ENCODE measurements around the gene CHAMP1.

The CHAMP1 gene, protein sequence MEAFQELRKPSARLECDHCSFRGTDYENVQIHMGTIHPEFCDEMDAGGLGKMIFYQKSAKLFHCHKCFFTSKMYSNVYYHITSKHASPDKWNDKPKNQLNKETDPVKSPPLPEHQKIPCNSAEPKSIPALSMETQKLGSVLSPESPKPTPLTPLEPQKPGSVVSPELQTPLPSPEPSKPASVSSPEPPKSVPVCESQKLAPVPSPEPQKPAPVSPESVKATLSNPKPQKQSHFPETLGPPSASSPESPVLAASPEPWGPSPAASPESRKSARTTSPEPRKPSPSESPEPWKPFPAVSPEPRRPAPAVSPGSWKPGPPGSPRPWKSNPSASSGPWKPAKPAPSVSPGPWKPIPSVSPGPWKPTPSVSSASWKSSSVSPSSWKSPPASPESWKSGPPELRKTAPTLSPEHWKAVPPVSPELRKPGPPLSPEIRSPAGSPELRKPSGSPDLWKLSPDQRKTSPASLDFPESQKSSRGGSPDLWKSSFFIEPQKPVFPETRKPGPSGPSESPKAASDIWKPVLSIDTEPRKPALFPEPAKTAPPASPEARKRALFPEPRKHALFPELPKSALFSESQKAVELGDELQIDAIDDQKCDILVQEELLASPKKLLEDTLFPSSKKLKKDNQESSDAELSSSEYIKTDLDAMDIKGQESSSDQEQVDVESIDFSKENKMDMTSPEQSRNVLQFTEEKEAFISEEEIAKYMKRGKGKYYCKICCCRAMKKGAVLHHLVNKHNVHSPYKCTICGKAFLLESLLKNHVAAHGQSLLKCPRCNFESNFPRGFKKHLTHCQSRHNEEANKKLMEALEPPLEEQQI

DNA sequence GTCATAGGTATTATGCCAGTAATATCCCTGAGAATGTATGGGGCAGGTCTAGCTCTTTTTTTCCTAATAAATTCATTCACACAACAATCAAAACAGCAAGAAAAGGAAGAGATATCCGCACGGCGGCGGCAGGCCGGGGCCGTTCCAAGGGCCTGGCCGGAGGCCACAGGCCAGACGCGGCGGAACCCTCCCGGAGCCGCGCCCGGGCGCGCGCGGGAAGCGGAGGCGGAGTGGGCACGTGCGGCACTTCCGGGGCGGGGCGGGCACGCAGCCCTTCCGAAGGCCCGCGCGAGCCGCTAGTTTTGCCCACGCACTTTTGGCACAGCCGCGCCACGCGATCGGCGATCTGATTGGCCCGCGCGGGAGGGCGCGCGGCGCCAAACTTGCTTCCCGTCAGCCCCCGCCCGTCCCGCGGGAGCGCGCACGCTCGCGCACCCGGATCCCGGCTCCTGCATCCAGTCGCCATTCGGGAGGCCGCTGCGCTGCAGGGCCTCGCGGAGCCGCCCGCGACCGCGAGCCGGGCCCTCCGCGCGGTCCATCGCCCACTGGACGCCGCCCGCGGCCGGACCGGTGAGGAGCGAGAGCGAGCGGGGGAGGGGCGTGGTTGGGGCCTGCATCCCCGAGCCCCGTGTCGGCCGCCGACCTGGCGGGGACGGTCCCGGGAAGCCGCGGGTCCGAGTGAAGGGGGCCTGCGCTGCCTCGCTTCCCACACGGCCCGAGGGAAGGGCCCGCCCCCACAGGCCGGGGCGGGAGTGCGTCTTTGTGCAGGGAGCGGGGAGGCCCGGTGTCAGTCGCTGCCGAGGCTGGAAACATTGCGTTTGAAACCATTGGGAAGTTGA, at the start of gene CHAMP1:
CHAMP1 (plus strand) TSS at position 430 of the 839 bp plus-strand sequence. CDS start 9,340 bp downstream, outside the sequence.
- DNase-seq, result peak; percentile 91

DNA sequence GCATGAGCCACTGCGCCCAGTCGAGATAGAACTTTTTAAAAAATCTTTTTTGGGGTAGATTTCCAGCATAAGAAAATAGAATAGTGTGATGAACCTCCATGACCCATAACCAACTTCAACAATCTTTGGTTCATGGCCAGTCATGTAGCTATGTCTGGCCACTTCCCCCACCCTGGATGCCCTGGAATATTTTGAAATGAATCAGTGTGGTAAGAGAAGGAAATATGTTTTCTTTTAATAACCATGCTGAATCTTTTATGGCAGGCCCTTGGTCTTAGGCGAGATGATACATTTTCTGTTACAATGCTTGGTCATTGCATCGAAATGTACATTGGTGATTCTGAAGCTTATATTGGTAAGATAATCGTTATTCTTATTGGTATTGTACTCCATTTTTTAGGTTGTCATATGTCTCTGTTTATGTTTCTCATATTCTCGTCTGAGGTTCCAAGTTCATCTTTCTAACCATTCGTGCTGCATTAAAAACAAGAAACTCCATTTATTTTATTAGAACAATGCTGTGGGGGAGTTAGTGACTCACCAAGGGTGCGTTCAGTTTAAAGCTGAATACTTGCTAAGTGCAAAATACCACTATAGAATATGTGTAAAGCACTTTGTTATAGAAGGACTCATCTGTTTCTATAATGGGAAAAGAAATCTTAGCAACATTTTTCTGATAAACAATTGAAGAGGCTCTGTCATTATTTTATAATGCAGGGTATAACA, 49.3 kb upstream of the CHAMP1 start:
- DNase-seq, result no peak

DNA sequence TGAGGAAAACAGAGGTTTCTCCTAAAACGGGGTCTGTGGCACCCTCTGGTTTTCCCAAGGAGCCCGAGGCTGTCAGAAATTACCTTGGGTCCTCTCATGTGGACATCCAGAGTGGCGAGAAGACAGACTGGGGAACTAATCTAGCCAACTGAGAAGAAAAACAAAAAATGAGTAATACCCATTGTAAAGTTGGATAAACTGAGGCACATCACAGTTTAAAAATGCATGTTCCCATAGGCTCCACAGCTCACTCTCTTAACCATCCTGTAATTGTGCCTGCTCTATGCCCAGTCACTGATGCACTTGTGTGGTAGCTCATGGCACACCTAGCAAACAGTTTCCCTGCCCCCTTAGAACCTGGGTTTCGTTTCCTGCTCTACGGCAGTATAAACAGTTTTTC, 48.1 kb upstream of the CHAMP1 start:
- DNase-seq, result no peak

DNA sequence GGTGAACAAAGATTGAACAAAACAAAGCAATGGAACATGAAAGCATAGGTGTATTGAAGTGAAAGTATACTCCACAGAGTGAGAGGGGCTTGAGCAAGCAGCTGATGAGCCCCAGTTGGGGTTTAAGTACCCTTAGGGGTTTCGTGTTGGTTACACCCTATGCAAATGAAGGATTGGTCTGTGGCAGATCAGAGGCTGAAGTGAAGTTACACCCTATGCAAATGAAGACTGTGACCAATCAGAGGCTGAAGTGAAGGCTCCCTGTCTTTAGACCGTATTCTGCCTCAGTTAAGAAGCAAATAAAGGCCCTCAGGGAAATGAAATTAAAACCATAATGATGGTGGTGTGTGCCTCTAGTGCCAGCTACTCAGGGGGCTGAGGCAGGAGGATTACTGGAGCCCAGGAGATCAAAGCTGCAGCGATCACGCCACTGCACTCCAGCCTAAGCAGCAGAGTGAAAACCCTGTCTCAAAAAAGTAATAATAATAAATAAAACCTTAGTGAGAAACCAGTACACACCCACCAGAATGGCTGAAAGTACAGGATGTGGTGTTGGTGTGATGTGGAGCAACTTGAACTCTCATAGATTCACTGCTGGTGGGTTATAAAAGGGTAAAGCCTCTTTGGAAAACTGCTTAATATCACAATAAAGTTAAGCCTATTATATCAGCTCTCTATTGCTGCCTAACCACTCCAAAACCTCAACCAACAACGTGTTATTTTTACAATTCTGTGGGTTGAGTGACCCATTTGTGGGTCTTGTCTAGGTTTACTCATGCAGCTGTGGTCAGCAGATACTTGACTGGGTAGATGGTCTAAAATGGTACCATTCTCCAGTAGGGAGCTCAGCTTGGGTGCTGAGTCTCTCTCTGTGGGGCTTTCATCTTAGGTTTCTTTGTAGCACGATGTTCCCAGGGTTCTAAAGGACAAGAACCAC, 45.7 kb upstream of the CHAMP1 start:
- peak; percentile 43 for DNase-seq

DNA sequence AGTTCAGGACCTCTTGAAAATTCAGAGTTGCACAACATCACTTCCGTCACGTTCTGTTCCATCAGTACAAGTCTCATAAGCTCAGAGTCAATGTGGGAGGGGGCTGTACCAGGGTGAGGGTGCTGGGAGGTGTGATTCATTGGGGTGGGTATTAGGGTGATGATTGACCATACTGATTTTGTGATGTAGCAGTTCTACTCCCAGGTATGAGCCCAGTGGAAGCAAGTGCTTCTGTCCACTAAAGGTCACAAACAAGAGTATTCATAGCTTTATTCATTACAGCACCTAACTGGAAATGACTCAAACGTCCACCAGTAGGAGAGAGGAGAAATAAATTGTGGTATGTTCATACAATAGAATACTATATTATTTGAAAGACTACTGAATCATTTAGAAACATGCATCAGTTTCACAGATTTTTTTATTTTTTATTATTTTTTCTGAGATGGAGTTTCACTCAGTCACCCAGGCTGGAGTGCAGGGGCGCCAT, 45.0 kb upstream of the CHAMP1 start:
- DNase-seq, result no peak

DNA sequence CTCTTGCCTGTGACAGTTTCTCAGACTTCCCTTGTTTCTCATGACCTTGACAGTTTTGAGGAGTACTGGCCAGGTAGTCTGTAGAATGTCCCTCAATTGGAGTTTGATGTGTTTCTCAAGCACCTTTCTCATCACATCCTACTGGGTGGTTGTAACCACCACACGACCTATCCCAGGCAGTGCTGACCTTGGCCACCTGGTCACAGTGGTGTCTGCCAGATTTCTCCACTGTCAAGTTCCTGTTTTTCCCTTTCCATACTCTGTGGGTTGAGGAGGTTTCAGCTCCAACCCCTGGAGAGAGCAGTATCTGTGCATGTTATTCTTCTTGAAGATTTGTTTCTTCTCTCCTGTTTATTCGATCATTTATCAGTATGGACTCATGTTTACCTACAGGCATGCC, 41.3 kb upstream of the CHAMP1 start:
- no peak for DNase-seq

DNA sequence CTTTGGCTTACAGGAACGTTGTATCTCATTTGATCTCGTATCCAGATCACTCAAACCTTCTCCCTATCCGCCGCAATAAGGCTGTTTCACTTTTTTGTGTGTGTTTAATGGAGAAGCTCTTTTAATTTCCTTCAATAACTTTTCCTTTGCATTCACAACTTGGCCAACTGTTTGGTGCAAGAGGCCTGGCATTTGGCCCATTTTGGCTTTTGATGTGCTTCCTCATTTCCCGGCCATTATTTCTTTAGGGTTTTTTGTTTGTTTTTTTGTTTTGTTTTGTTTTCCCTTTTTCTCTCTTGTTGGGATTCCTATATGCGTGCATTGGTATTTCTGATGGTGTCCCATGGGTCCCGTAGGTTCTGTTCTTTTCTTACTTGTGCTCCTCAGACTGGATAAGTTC, 39.0 kb upstream of the CHAMP1 start:
- DNase-seq, result no peak

DNA sequence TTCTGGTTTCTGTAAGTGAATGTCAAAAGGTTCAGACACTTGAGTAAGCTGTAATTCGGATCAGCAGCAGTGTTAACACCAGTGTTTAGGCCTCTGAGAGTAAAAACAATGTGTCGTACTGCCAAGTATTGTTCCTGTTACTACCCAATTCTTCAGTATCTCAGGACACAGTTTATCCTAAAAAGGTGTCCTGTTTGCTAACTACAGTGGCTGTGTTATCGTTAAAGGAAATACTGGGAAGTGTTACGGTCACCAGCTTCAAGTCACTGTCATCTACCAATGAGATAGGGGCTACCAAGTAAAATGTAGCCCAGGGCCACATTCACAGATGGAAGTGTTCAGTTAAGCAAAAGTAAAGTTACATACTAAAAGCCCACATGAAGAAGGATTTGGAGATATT, 35.2 kb upstream of the CHAMP1 start:
- DNase-seq, result no peak

DNA sequence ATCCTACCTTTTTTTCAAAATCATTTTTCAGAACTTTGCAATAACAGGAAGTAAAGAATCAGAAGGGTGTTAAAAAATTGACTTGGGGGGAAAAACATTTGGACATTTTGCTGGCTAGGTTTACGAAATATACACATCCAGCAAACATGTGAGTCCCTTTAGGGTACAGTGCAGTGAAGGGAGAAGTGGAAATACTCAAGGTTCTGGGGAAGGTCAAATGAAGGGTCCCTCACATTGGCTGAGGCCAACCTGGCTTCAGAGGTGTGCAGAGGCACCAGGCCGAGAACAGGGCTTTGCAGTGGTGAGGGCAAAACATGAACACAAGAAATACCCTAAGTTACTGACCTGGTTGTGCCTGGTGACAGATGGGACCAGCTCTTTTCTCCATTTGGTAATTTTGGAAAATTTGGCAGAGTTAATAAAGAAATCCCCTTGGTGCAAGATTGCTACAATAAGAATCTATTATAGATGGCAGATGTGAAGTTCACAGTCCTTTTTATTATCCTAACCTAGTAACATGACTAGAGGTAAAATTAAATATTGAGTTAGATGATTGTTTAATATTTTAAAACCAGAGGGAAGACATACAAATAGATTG, 34.4 kb upstream of the CHAMP1 start:
- DNase-seq, result no peak

DNA sequence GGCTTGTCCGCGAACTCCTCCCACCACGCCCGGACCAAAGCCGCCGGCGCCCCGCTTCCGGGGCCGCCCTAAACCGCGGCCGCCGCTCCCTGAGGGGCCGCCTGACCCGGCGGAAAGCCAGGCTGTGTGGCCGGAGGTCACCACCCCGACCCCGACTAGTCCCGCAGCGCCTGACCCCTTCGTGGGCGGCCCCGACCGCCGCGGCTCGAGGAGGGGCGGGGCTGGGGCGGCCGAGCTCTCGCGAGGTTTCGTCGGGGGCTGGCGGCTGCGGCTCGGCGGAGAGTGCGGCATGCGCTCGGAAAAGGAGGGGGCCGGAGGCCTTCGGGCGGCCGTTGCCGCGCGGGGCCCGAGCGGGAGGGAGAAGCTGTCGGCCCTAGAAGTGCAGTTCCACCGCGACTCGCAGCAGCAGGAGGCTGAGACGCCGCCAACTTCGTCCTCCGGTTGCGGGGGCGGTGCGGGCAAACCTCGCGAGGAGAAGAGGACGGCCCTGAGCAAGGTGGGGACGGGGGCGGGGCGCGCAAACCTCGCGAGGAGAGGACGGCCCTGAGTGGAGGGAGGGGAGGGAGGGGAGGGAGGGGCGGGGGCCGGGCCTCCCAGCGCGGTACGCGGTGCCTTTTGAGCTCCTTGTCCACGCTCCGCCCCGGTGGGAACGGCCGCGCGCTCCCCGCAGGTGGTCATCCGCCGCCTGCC, 32.8 kb upstream of the CHAMP1 start, which contains the start of gene UPF3A:
UPF3A (plus strand) TSS at position 251 of the 690 bp plus-strand sequence; CDS start at position 290, 39 bp downstream.
- DNase-seq, result peak; percentile 86

DNA sequence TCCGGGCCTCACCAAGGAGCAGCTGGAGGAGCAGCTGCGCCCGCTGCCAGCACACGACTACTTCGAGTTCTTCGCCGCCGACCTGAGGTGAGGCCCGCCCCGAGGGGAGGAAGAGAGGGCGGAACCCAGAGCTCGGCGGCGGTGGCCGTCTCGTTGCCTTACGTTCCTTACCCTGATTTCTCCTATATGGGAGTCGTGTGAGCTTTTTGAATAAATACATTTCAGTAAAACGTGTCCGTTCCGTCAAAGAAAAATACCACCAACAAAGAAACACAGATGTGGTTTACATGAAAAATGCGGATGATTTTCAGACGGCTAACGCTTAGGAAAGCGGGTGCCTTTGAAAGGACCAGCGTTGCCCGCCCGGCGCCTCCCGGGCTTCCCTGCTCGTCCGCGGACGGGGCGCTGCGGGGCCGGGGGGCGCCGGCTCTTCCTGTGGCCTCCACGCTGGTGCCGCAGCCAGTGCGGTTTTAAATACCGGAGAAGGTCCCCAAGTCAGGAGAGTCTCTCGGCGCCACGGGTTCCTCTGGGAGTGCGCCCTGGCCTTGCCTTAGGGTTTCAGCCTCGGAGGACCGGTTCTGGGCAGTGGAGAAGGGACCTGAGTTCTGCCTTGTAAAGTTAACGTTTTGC, 32.1 kb upstream of the CHAMP1 start:
- DNase-seq, result no peak

DNA sequence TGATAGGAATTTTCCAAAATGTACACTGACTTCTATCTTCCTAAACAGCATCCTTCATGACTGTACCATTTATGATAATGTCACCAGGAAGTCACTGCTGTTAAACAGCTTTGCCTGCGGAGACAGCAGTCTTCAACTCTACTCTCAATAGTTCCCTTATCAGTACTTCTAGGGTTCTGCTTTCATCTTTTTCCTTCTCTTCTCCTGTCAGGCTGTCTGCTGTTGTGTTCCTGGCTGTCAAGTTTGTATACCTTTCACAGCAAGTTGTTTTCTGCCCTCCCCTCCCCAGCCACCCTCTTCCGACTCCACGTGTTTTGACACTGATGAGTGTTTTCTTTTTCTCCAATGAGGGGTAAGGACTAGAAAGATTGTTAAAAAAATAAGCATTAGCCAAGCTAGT, 30.7 kb upstream of the CHAMP1 start:
- no peak for DNase-seq

DNA sequence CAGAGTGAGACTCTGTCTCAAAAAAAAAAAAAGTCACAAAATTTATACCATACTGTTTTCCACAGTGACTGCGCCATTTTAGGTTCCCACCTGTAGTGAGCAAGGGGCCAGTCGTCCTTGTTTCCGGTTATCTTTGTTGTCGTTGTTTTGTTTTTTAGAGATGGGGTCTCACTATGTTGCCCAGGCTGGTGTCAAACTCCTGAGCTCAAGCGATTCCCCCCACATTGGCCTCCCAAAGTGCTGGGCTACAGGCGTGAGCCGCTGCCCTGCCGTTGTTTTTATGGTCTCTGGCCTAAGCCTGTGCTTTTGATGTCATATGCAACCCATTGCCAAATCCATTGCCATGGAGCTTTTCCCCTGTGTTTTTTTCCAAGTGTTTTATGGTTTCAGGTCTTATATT, 29.6 kb upstream of the CHAMP1 start:
- DNase-seq, result no peak

DNA sequence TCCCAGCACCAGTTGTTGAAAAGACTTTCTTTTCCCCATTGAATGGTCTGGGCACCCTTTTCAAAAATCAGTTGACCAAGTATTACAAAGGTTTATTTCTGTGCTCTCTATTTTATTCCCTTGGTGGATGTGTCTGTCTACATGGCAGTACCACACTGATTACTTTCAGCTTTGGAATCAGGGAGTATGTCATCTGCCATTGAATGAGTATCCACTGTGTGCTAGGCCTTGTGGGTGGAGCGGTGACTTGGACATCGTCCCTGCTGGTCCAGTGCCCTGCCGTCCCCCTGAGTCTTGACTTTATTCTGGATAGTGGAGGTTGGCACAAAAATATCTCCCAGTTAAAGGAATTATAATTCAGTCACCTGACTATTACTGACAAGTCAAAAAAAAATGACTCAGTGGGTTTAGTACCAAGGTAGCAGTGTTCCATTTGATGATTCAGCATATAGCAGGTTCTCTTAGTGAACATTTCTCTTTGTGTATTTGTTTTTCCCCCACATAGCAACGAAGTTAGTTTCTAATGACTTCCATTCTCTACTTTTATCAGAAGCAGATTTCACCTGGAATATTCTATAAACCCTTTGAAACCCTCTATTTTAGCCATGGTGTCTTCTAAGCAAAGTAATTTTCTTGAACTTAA, 29.0 kb upstream of the CHAMP1 start:
- DNase-seq, result no peak

DNA sequence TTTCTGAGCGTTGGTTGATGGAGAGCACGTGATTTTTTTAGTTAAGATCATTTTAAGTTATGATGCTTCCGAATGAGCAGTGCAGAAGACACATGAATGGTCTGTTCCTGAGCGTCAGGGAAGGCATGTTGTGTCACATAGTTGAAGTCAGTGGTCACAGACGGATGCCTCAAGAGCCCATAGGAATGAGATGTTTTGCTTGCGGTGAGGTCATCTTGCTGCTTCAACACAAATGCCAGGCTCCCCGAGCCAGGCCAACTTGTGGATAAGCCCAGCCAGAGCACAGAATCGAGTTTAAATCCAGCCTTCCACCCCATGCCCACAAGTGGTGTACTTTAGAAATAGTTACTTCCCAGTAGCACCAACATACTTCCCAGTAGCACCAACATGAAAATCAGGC, 27.5 kb upstream of the CHAMP1 start:
- DNase-seq, result no peak

DNA sequence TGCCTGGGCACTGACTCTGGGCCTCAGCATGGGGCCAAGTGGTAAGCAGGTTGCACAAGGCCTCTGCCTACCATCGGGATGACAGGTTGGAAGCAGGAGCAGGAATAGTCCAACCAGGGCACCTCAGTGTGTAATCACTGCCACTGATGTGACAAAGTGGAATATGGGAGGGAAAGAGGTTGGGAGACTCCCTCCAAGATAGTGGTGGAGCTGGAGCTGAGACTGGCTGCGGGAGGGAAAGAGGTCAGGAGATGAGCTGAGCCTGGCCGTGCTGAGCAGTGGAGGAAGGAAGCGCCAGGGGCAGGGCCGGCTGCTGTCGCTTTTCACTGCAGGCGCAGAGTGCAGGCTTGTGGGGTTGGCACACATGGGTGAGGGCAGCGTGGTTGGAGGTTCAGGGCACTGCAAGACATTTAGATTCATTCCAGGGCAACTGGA, 26.1 kb upstream of the CHAMP1 start:
- no peak for DNase-seq

DNA sequence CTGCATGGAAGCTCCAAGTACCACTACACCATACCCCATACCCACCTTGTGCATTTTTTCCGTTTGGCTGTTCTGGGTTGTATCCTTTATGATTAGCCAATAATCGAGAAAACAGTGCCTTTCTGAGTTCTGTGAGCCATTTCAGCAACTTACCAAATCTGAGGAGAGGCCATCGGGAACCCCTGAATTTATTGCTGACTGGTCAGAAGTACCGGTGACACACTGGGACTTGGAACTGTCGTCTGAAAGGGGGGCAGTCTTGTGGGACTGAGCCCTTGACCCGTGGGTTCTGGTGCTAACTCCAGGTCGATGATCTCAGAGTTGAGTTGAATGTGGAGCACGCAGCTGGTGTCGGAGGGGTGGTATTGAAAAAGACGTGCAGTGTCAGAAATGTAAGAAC, 17.9 kb upstream of the CHAMP1 start:
- no peak for DNase-seq

DNA sequence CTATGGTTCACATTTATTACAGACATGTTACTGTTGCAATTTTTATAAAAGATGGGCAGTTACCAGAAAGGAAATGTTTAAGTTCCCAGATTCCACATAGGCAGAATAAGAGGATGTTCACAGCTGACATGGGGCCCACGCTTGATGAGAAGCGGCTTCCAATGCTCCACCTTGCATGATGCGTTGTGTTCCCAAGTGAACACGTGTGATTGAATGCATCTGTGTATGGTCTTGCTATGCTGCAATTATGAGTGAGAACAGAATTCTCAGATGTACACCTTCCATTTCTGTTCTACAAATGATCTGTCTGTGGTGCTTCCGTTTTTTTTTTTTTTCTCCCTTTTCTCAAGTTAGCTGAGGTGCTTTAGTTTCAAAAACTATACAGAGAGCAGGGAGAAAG, 17.4 kb upstream of the CHAMP1 start:
- no peak for DNase-seq

DNA sequence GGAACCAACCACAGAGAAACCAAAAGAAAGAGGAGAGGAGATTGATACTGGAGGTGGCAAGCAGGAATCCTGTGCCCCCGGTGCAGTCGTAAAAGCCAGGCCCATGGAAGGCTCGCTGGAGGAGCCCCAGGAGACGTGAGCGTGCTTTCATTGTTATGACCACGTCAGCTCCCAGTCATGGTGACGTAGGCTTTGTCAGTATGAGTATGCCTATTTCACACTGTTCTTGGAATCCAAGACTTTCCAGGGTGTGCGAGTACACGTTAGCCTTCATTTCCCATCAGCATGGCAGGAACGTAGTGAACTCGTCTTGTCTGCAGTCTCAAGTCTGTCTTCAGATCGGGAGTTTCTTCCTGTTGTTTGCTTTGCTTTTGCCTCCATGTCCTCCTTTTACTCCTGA, 15.4 kb upstream of the CHAMP1 start:
- DNase-seq, result no peak
